H9 (cell line): ENCODE results near the gene PTPRN2. TPM values are rescaled to one million over a fixed set of nuclear protein-coding genes. Genes with fewer than 3 reads are reported as not detected.

ENCODE experiments used
- DNase-seq: peaks from one replicate; pipeline ENCODE4 v3.0.0-alpha.2; 2017
- H2AFZ ChIP-seq: one replicate; pipeline ENCODE4 v1.6.1; 2013; ENCODE audit warnings: mild to moderate bottlenecking, low read length, control low read depth, moderate library complexity
- H2AK5ac ChIP-seq: 2 replicates; pipeline ENCODE4 v1.6.1; 2013; ENCODE audit warnings: low read length, control low read depth, mixed read lengths; ENCODE audit not compliant: insufficient read length
- H2BK120ac ChIP-seq: one replicate; pipeline ENCODE4 v1.6.1; 2013; ENCODE audit warnings: low read depth, mild to moderate bottlenecking, low read length, control low read depth, inconsistent platforms; ENCODE audit not compliant: poor library complexity, severe bottlenecking
- H2BK12ac ChIP-seq: 2 replicates; pipeline ENCODE4 v1.6.1; 2013; ENCODE audit warnings: low read length, control low read depth, mixed read lengths, low read depth; ENCODE audit not compliant: insufficient read length
- H2BK15ac ChIP-seq: 2 replicates; pipeline ENCODE4 v1.6.1; 2013; ENCODE audit warnings: low read depth, low read length, control low read depth
- H2BK20ac ChIP-seq: one replicate; pipeline ENCODE4 v1.6.1; 2013; ENCODE audit warnings: low read depth, mild to moderate bottlenecking, low read length, control low read depth, inconsistent platforms; ENCODE audit not compliant: poor library complexity, severe bottlenecking
- H2BK5ac ChIP-seq: 2 replicates; pipeline ENCODE4 v1.6.1; 2013; ENCODE audit warnings: low read length, control low read depth, mixed read lengths; ENCODE audit not compliant: insufficient read length
- H3K14ac ChIP-seq: 2 replicates; pipeline ENCODE4 v1.6.1; 2013; ENCODE audit warnings: low read length, control low read depth; ENCODE audit not compliant: insufficient read depth
- H3K18ac ChIP-seq: 2 replicates; pipeline ENCODE4 v1.6.1; 2013; ENCODE audit warnings: low read depth, mild to moderate bottlenecking, mixed read lengths, low read length, control low read depth; ENCODE audit not compliant: insufficient read length
- H3K23ac ChIP-seq: 2 replicates; pipeline ENCODE4 v1.6.1; 2013; ENCODE audit warnings: low read length, control low read depth, mixed read lengths, low read depth; ENCODE audit not compliant: insufficient read length
- H3K23me2 ChIP-seq: 2 replicates; pipeline ENCODE4 v1.6.1; 2013; ENCODE audit warnings: low read depth, mild to moderate bottlenecking, mixed read lengths, low read length, control low read depth; ENCODE audit not compliant: insufficient read length, poor library complexity, severe bottlenecking
- H3K27ac ChIP-seq: 2 replicates; pipeline ENCODE4 v1.5.1; 2013; ENCODE audit warnings: low read length, control low read depth, mixed read lengths, low read depth; ENCODE audit not compliant: insufficient read length
- H3K27me3 ChIP-seq: 2 replicates; pipeline ENCODE4 v1.6.1; 2013; ENCODE audit warnings: low read length, control low read depth, inconsistent platforms; ENCODE audit not compliant: insufficient read depth
- H3K4ac ChIP-seq: 2 replicates; pipeline ENCODE4 v1.6.1; 2013; ENCODE audit warnings: low read depth, mild to moderate bottlenecking, control low read depth, inconsistent platforms, low read length, moderate library complexity
- H3K4me1 ChIP-seq: 2 replicates; pipeline ENCODE4 v1.6.1; 2013; ENCODE audit warnings: low read length, control low read depth, inconsistent platforms; ENCODE audit not compliant: insufficient read depth
- H3K4me2 ChIP-seq: 2 replicates; pipeline ENCODE4 v1.6.1; 2013; ENCODE audit warnings: low read length, control low read depth, mixed read lengths; ENCODE audit not compliant: insufficient read length, insufficient read depth
- H3K56ac ChIP-seq: 2 replicates; pipeline ENCODE4 v1.6.1; 2013; ENCODE audit warnings: low read depth, mild to moderate bottlenecking, mixed read lengths, low read length, control low read depth; ENCODE audit not compliant: insufficient read length
- H3K79me1 ChIP-seq: 2 replicates; pipeline ENCODE4 v1.6.1; 2013; ENCODE audit warnings: low read depth, mild to moderate bottlenecking, moderate library complexity, low read length, control low read depth, inconsistent platforms; ENCODE audit not compliant: insufficient read depth, poor library complexity, severe bottlenecking
- H3K79me2 ChIP-seq: 2 replicates; pipeline ENCODE4 v1.6.1; 2013; ENCODE audit warnings: low read length, control low read depth, inconsistent platforms; ENCODE audit not compliant: insufficient read depth
- H3K9ac ChIP-seq: 2 replicates; pipeline ENCODE4 v1.6.1; 2013; ENCODE audit warnings: low read length, control low read depth, mixed read lengths; ENCODE audit not compliant: insufficient read length; ENCODE audit errors: extremely low read depth
- H3K9me3 ChIP-seq: one replicate; pipeline ENCODE4 v1.6.1; 2013; ENCODE audit warnings: low read depth, low read length, inconsistent platforms; ENCODE audit not compliant: control insufficient read depth
- H3T11ph ChIP-seq: one replicate; pipeline ENCODE4 v1.6.1; 2013; ENCODE audit warnings: mild to moderate bottlenecking, low read length, control low read depth, inconsistent platforms
- H4K20me1 ChIP-seq: one replicate; pipeline ENCODE4 v1.6.1; 2013; ENCODE audit not compliant: control insufficient read depth, insufficient read length, insufficient read depth
- H4K5ac ChIP-seq: 2 replicates; pipeline ENCODE4 v1.6.1; 2013; ENCODE audit warnings: low read depth, mild to moderate bottlenecking, mixed read lengths, low read length, control low read depth; ENCODE audit not compliant: insufficient read length
- H4K8ac ChIP-seq: replicated peaks from 2 replicates; pipeline ENCODE4 v1.6.1; 2013; ENCODE audit warnings: low read length, control low read depth, mixed read lengths, low read depth; ENCODE audit not compliant: insufficient read length
- H4K91ac ChIP-seq: 2 replicates; pipeline ENCODE4 v1.6.1; 2013; ENCODE audit warnings: low read depth, mild to moderate bottlenecking, moderate library complexity, mixed read lengths, low read length, control low read depth; ENCODE audit not compliant: insufficient read length
- H3K27ac Mint-ChIP-seq, 3 experiments: 2 replicates in 2 of 3; 3 replicates in 1 of 3; pipeline ENCODE4 v1.8.0; 2020 to 2021; ENCODE audit warnings: mixed read lengths in 3 of 3, mild to moderate bottlenecking in 1 of 3, moderate library complexity in 1 of 3
- H3K27me3 Mint-ChIP-seq: 2 replicates; pipeline ENCODE4 v1.8.0; 2021; ENCODE audit warnings: low read depth, mild to moderate bottlenecking, moderate library complexity, mixed read lengths
- H3K36me3 Mint-ChIP-seq, 3 experiments: 2 replicates in 2 of 3; 3 replicates in 1 of 3; pipeline ENCODE4 v1.8.0; 2020 to 2021; ENCODE audit warnings: low read depth in 3 of 3, mixed read lengths in 3 of 3; ENCODE audit not compliant: insufficient read depth in 1 of 3
- H3K4me1 Mint-ChIP-seq, 2 experiments: 2 replicates each; pipeline ENCODE4 v1.8.0; 2020; ENCODE audit warnings: mixed read lengths in 2 of 2
- H3K4me3 Mint-ChIP-seq, 2 experiments: 2 replicates in 1 of 2; 3 replicates in 1 of 2; pipeline ENCODE4 v1.8.0; 2020 to 2021; ENCODE audit warnings: mild to moderate bottlenecking in 2 of 2, mixed read lengths in 2 of 2, moderate library complexity in 1 of 2
- H3K9me3 Mint-ChIP-seq, 2 experiments: 2 replicates in 1 of 2; 3 replicates in 1 of 2; pipeline ENCODE4 v1.8.0; 2020; ENCODE audit warnings: mild to moderate bottlenecking in 2 of 2, mixed read lengths in 2 of 2, moderate library complexity in 1 of 2
- WGBS: extraction: QIAGEN DNeasy Blood & Tissue Kit; methylation state at CpG from one replicate; pipeline ENCODE4 v1.1.7; 2013; ENCODE audit warnings: missing lambda C conversion rate, low lambda C conversion rate, mixed read lengths; ENCODE audit not compliant: insufficient read length; ENCODE audit errors: extremely low coverage; 5-methylcytosine and 5-hydroxymethylcytosine counted together
- total RNA-seq: library from RNA; stranded (reverse); gene quantifications from 2 replicates; pipeline ENCODE4 v1.2.1, GENCODE V29; 2021
- TF ChIP-seq, protein P1 (sequence below): fragments of 200-600 bp; sonication (generic); conservative IDR thresholded peaks from 3 replicates; pipeline ENCODE4 v1.8.0; 2021; ENCODE audit warnings: antibody characterized with exemption, mild to moderate bottlenecking

Gene PTPRN2
- total RNA-seq, 1 experiment from 2014 or later = 5.2 TPM

DNA sequence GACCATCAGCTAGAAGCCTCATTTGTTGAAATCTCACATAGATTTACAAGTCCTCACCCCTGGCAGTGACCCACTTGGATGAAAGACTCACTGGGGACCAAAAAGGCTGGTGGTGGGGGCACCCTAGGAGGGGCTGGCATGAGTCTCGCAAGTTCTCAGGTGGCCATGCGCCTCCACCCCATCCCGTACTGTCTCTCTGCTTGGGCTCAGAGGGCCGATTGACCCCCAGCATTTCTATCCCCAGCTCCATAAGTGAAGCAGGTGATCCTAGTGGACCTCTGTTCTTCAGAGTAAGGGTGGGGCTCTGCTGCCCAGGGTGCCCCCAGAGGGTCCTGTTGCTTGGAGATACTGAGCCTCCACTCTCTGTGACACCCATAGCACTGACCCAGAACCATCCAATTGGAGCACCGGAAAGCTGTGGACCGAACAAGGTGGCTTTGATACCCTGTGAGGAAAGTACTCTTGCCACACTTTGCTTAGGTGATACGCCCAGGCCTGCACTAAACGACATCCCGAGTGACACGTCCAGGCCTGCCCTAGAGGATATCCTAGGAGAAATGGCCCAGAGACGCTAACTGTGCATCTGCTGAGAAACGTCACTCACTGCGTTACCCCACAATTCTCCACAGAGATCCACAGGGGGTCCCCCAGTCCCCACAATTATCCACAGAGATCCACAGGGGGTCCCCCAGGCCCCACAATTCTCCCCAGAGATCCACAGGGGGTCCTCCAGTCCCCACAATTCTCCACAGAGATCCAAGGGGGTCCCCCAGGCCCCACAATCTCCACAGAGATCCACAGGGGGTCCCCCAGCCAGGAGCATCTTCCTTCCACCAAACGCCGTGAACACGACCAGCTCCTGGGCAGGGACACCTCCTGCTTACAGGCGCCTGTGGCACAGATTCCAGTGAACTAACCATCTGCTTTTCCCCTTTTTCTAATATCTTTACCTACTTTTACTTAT lies 262.9 kb downstream of the PTPRN2 start:
- Histone ChIP-seq H2BK20ac (no peak overlapping the region), H3K23me2 (peaks cover 3% of the 10 kb centered on the region), H3K9me3 (no peaks in the 10 kb centered on the region), H3K4me2 (no peak overlapping the region), H3K14ac (no peak overlapping the region), H3K79me2 (no peaks in the 10 kb centered on the region), H3K27me3 (no peaks in the 10 kb centered on the region), H2BK12ac (no peak overlapping the region), H2AFZ (no peak overlapping the region), H4K5ac (no peak overlapping the region), H3K27ac (no peak overlapping the region), H3T11ph (no peak overlapping the region), H2BK5ac (no peak overlapping the region), H3K56ac (no peak overlapping the region), H3K79me1 (no peaks in the 10 kb centered on the region), H3K9ac (no peak overlapping the region), H2BK15ac (no peak overlapping the region), H3K18ac (no peak overlapping the region), H4K91ac (no peak overlapping the region), H3K4ac (no peak overlapping the region), H3K4me1 (peaks cover 3% of the 10 kb centered on the region; the same call in 1 of the 2 replicates), H4K8ac (no peak overlapping the region), H2BK120ac (no peak overlapping the region), H3K23ac (no peak overlapping the region), H4K20me1 (no peaks in the 10 kb centered on the region), H2AK5ac (no peak overlapping the region)
- peak; percentile 20 for DNase-seq
- Mint-ChIP-seq H3K4me3 (no peak overlapping the region), H3K36me3 (peaks cover 0 to 11% (median 3%) of the 10 kb centered on the region in 3 experiments; a peak in 3 of 7 replicates), H3K27ac (peak overlapping the region in 2 of 3 experiments; percentile 57 to 73; a peak in 1 of 7 replicates), H3K4me1 (peaks cover 21 to 39% of the 10 kb centered on the region in 2 experiments), H3K27me3 (peaks cover 8% of the 10 kb centered on the region), H3K9me3 (peaks cover 13 to 19% of the 10 kb centered on the region in 2 experiments; a peak in 4 of 5 replicates)
- WGBS = no CpG with 5 or more reads among the region's 17 CpGs
- TF ChIP-seq, protein P1, sequence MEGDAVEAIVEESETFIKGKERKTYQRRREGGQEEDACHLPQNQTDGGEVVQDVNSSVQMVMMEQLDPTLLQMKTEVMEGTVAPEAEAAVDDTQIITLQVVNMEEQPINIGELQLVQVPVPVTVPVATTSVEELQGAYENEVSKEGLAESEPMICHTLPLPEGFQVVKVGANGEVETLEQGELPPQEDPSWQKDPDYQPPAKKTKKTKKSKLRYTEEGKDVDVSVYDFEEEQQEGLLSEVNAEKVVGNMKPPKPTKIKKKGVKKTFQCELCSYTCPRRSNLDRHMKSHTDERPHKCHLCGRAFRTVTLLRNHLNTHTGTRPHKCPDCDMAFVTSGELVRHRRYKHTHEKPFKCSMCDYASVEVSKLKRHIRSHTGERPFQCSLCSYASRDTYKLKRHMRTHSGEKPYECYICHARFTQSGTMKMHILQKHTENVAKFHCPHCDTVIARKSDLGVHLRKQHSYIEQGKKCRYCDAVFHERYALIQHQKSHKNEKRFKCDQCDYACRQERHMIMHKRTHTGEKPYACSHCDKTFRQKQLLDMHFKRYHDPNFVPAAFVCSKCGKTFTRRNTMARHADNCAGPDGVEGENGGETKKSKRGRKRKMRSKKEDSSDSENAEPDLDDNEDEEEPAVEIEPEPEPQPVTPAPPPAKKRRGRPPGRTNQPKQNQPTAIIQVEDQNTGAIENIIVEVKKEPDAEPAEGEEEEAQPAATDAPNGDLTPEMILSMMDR = no peak
